ENCODE measurements around the gene GPR17.

The GPR17 gene

GRCh38 chr2:127641846-127642507, 4.0 kb upstream of the GPR17 start:
- DNase-seq (ENCODE audit: low read depth) = no peak

- DNase-seq (ENCODE audit: low read depth) = no peak
Measured at GRCh38 chr2:127642706-127643438, 3.1 kb upstream of the GPR17 start.

- no peak for DNase-seq (ENCODE audit: low read depth)
Measured at GRCh38 chr2:127643439-127644065, 2.4 kb upstream of the GPR17 start.

- no peak for DNase-seq (ENCODE audit: low read depth)
Measured at GRCh38 chr2:127644066-127645025, 1.6 kb upstream of the GPR17 start.

- DNase-seq (ENCODE audit: low read depth) = no peak
Measured at GRCh38 chr2:127645026-127645394, 943 bp upstream of the GPR17 start.

GRCh38 chr2:127646487-127647241, 711 bp downstream of the GPR17 start:
- no peak for DNase-seq (ENCODE audit: low read depth)

GRCh38 chr2:127647242-127648190, 1.6 kb downstream of the GPR17 start:
- peak; percentile 35 for DNase-seq (ENCODE audit: low read depth)

- no peak for DNase-seq (ENCODE audit: low read depth)
Measured at GRCh38 chr2:127648321-127648720, 2.4 kb downstream of the GPR17 start.

- no peak for DNase-seq (ENCODE audit: low read depth)
Measured at GRCh38 chr2:127649100-127649611, 3.2 kb downstream of the GPR17 start.

- peak; percentile 64 for DNase-seq (ENCODE audit: low read depth)
Measured at GRCh38 chr2:127649684-127650040, 3.7 kb downstream of the GPR17 start.

- DNase-seq (ENCODE audit: low read depth) = no peak
Measured at GRCh38 chr2:127650041-127650784, 4.3 kb downstream of the GPR17 start.

- no peak for DNase-seq (ENCODE audit: low read depth)
Measured at GRCh38 chr2:127650785-127651380, 4.9 kb downstream of the GPR17 start.

- no peak for DNase-seq (ENCODE audit: low read depth)
Measured at GRCh38 chr2:127651381-127651809, 5.4 kb downstream of the GPR17 start.

GRCh38 chr2:127651971-127652550, 6.1 kb downstream of the GPR17 start:
- DNase-seq (ENCODE audit: low read depth) = no peak

- DNase-seq (ENCODE audit: low read depth) = no peak
Measured at GRCh38 chr2:127652786-127653357, 6.9 kb downstream of the GPR17 start.

- no peak for DNase-seq (ENCODE audit: low read depth)
Measured at GRCh38 chr2:127653421-127654083, 7.6 kb downstream of the GPR17 start.

GRCh38 chr2:127654084-127654837, 8.3 kb downstream of the GPR17 start:
- no peak for DNase-seq (ENCODE audit: low read depth)
